ENCODE results near the gene TNS3.
"Not testable (repeated sequence)": the region's sequence is repeated elsewhere in the genome, so short reads cannot be mapped to it uniquely, and the experiment has no call there.

TNS3 gene

DNA sequence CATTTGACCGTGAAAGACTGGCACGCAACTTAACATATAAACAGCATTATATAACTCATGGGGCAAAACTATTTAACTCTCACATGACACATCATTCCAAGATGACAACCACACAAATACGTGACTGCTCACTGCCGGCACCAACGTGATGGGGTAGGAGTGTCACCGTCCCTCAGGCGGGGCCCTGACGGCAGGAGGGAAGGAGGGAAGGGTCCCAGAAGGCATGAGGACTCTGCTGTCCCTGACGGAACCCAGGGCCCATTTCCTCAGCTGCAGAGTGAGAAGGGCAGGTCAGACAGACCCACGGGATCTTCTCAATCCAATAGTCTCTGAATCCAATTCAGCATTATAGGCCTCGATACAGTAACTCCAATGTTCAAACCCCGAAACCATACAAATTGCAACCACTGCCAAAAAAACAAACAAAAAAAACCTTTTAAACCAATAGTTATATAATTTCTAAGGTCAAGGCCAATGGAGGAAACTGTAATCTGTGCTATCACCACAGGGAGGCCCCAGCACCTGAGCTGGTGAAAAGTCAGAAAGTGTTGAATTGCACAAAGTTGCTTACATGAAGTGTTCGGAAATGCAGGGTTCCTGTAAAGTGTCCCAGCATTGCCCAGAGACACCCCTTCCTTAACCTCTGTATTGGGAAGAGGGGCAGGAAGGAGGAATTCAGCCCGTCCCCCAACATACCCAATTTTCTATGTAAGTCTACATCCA, 137.4 kb downstream of the TNS3 start:
- no peak for DNase-seq

DNA sequence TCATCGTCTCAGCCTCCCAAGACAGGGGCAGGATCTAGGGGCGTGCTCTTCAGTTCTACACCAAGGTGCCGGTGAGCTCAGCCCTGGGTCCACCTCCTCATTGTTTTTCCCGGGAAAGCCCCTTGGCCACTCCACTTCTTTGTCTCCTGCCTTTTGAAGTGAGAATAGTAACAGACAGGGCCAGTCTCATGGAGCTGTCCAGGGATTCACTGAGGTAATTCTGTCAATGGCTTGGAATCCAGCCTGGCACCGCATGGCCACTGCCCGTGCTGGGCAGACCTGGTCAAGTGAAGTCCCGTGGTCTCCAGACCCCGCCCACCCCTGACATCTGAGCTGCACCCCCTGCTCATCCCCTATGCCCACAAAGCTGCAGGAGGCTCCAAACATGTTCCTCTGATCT, 138.9 kb downstream of the TNS3 start:
- DNase-seq, result no peak

GRCh38 chr7:47442605-47442865, 139.4 kb downstream of the TNS3 start:
- no peak for DNase-seq

GRCh38 chr7:47441796-47442604, 139.9 kb downstream of the TNS3 start:
- DNase-seq, result no peak

- DNase-seq, result not testable (repeated sequence)
Measured at GRCh38 chr7:47441048-47441447, 140.9 kb downstream of the TNS3 start.

GRCh38 chr7:47440320-47440719, 141.6 kb downstream of the TNS3 start:
- DNase-seq, result no peak

DNA sequence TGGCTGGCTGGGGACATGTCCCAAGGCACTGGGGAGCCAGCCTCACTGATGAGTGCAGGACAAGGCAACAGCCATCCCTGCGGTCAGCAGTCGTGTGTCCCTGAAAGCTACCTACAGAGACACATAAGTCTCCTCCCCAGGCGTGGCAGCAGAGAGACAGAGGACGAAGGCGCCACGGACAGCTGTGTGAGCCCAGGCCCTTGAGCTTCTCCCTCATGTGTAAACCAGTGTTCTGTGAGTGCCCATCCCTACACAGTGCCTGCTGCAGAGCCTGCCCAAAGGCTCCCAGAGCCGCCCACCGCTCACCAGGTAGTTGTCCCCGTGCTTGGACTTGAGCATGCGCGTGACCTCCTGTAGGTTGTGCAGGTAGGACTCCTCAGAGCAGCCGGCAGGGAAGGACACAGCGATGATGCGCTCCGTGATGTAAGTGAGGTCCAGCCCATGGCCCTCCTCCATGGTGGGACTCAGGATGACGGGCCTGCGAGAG, 142.7 kb downstream of the TNS3 start:
- DNase-seq, result no peak

DNA sequence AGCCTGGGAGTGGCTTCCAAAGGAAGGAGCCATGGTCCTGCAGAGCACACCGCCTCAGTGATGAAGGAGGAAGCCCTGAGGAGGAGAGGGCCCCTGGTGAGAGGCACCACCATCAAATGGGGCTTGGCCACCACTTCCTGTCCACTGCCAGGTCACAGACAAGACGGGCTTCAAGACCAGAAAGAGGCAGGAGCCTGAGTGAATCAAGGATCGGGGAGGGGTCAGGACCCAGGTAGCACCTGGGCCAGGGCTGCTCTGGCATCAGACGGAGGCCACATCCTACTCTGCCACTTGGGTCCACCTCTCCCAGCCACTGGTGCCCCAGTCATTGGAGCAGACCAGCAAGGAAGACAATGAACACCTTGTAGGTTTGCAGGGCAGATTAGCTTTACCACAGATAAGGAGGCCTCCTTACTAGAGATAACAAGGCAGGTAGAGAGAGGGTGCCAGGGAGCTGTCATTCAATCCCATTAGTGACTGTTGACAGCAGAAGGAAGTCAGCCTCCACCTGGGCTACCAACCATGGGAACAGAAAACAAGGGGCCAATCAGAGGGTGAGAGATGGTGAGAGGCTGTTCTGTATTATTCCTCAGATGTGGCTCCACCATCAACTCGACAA, 143.4 kb downstream of the TNS3 start:
- no peak for DNase-seq

DNA sequence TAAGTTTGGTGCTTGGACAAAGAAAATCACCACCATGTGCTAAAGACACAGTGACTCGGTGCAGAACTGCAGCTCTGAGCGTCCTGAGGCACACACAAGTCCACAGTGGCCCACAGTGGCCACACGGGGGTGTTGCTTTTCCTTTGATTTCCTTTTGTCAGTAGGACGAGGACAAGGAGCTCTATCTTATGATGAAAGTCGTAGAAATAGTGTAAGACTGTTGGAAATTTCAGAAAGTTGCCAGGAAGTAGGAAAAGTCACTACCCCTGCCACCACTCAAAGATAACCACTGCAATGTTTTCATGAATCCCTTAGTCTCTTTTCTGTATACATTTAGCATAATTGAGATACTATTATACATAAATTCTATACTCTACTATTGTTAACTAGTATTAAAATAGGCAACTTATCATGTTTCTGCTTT, 146.0 kb downstream of the TNS3 start:
- no peak for DNase-seq

GRCh38 chr7:47433564-47433895, 148.4 kb downstream of the TNS3 start:
- no peak for DNase-seq

- no peak for DNase-seq
Measured at GRCh38 chr7:47432671-47433563, 149.0 kb downstream of the TNS3 start.

- no peak for DNase-seq
Measured at GRCh38 chr7:47430422-47430821, 151.5 kb downstream of the TNS3 start.

DNA sequence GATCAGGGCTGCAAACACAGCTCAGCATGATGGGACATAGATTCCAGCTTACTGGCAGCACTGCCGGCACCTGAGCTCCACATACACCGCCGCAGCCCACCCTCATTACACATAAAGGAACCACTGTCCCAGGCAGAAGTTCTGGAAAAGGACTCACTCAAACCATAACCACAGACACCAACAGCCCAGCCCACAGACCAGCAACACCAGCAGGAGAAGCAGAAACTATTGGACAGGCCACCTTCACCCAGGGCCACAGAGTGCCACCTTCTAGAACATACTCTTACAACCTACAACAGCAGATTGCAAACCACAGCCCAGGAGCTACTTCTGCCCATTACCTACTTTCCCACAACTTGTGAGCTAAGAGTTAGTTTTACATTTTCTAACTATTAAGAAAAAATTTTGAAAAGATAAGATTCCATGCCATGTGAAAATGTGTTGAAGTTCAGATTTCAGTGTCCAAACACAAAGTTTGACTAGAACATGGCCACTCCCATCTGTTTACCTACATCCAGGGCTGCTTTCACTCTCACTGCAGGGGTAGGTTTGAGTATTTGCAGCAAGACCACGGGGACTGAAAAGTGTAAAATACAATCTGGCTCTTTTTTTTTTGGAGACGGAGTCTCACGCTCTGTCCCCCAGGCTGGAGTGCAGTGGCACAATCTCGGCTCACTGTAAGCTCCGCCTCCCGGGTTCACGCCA, 153.0 kb downstream of the TNS3 start:
- DNase-seq, result no peak

DNA sequence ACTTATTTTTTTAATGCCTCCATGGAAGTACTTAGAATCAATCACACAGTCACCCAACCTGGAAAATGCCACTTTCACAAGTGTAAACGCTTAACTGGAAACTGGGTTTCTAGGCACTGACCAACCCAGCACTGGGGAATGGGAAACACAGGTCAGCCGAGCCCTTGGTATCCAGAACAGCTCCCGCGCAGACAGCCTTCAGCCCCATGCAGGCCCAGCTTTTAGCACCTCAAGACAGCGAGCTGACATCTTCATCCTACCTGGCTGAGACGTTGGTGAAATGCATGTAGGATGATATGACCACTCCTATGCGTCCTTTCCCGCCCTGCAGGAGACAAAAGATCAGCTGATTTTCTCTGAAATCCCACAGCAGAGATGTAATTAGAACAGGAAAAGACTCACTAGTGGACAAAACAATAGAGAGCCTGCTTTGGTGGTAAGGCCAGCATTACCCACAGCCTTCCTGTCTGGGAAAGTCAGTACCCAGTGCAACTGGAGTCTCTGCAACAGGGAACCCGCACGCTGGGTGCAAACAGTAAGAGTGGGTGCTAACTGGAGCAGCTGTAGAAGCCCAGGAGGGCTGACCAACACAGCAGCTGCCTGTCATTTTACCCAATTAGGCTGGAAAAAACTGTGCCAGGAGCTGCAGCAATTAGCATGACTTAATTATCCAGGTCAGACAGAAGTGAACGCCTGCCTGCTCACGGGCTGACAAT, 153.7 kb downstream of the TNS3 start:
- DNase-seq, result no peak

DNA sequence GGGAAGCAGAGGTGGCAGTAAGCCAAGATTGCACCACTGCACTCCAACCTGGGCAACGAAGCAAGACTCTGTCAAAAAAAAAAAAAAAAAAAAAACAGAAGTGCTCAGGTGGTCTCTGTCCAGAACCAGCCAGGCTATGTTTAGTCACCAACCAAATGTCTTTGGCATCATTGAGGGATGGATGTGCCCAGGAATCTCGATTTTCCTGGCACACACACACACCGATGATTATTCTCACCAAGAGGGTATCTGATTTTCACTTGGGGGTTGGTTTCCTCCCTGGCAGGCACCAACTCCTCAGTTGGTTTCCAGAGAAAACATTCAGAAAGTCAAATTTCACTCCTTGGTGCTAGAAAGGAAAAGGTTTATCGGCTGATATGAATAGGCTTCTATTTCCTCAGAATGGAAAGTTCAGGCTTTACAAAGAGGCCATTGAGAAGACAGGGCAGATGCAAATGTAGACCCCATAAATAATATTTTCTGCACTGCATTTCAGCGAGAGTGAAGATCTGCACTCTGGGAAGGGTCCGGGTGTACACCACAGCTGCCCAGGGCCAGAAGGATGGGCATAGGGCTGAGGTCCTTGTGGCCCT, 154.8 kb downstream of the TNS3 start:
- no peak for DNase-seq

GRCh38 chr7:47424523-47424922, 157.4 kb downstream of the TNS3 start:
- no peak for DNase-seq

DNA sequence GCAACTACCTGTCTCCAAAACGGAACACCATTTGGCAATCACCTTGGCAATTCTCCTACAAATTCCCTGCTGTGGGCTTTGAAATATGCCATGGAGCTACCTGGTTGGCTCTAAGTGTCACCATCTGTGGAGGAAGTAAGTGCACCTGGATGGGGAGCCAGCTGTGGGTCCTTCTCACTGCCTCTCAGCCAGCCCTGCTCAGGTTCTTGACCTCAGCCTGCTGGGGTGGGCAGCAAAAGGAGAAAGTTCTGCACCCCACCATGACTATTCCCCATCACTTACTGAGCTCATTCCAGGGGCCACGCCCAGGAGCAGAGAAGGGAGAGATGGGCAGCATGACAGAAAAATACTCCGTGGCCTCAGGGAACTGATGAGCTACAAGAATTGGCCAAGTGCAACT, 158.7 kb downstream of the TNS3 start:
- no peak for DNase-seq

GRCh38 chr7:47422611-47423010, 159.3 kb downstream of the TNS3 start:
- no peak for DNase-seq

GRCh38 chr7:47421456-47421855, 160.5 kb downstream of the TNS3 start:
- DNase-seq, result no peak

DNA sequence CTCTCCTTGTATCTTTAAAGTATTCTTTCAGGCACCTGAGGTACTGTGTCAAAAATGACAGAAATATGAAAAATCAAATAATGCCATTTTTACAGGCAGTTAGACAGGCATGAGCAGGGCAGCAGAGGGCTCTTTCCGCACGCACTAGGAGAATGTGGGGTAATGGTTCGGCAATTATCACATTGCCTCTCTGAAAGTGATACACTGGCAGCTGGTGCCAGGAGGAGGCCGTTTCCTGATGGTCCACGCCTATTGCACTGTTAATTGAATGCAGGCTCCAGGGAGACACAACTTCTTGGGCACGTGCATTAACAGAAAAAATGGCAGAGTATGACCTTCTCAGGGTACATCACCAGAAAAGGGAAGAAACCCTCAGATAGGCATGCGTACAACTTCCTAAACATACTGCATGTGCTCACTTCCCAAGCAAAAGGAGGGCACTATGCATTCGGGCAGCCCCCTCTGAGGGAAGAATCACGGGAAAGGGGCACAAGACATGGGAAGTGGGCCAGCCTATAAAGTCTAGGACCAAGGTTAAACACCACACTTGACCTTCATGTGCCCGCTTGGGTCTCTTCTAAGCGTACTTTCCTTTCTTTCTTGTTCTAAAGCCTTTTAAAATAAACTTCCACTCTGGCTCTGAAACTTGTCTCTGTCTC, 161.7 kb downstream of the TNS3 start:
- DNase-seq, result no peak

- DNase-seq, result no peak
Measured at GRCh38 chr7:47419471-47419870, 162.4 kb downstream of the TNS3 start.

Data from effector CD4-positive, alpha-beta T cell (primary cell).